NCI-H345 (cell line): ENCODE measurements around the gene PSMC5.
"Not testable (repeated sequence)": the region's sequence is repeated elsewhere in the genome, so short reads cannot be mapped to it uniquely, and the experiment has no call there.

Source experiments
- DNase-seq: peaks from one replicate; lab custom pipeline; 2025; lab: John Stamatoyannopoulos, UW

Gene PSMC5

GRCh38 chr17:63827002-63827800, at the start of gene PSMC5, which contains the start of gene FTSJ3:
Gene PSMC5 (plus strand): TSS chr17:63827431. CDS start chr17:63827491, 60 bp downstream.
Gene FTSJ3 (minus strand): TSS chr17:63827663. CDS start chr17:63826902, 761 bp downstream.
- peak; percentile 96 for DNase-seq

GRCh38 chr17:63780507-63780906, 46.7 kb upstream of the PSMC5 start:
- DNase-seq = no peak

- DNase-seq = no peak
These were observed 46.3 kb upstream of the PSMC5 start for GRCh38 chr17:63780928-63781327.

GRCh38 chr17:63783522-63783921, 43.7 kb upstream of the PSMC5 start:
- DNase-seq = no peak

GRCh38 chr17:63785556-63785955, 41.7 kb upstream of the PSMC5 start:
- no peak for DNase-seq

- no peak for DNase-seq
These were observed 41.1 kb upstream of the PSMC5 start for GRCh38 chr17:63786117-63786516.

- DNase-seq = no peak
These were observed 40.1 kb upstream of the PSMC5 start for GRCh38 chr17:63786971-63787711.

GRCh38 chr17:63790057-63790456, 37.2 kb upstream of the PSMC5 start:
- no peak for DNase-seq

GRCh38 chr17:63792055-63792729, 35.0 kb upstream of the PSMC5 start:
- DNase-seq = no peak

- not testable (repeated sequence) for DNase-seq
These were observed 30.9 kb upstream of the PSMC5 start for GRCh38 chr17:63796375-63796774.

- DNase-seq = no peak
These were observed 28.6 kb upstream of the PSMC5 start for GRCh38 chr17:63798572-63799106.

- DNase-seq = no peak
These were observed 26.4 kb upstream of the PSMC5 start for GRCh38 chr17:63800783-63801182.

GRCh38 chr17:63804328-63804727, 22.9 kb upstream of the PSMC5 start:
- DNase-seq = no peak

GRCh38 chr17:63805591-63805990, 21.6 kb upstream of the PSMC5 start:
- DNase-seq = no peak

- DNase-seq = no peak
These were observed 17.3 kb upstream of the PSMC5 start for GRCh38 chr17:63809970-63810369.

GRCh38 chr17:63816123-63816522, 11.1 kb upstream of the PSMC5 start:
- no peak for DNase-seq

- no peak for DNase-seq
These were observed 10.6 kb upstream of the PSMC5 start for GRCh38 chr17:63816669-63817068.

- no peak for DNase-seq
These were observed 9.4 kb upstream of the PSMC5 start for GRCh38 chr17:63817736-63818385.

- no peak for DNase-seq
These were observed 8.1 kb upstream of the PSMC5 start for GRCh38 chr17:63819131-63819530.

- no peak for DNase-seq
These were observed 7.4 kb upstream of the PSMC5 start for GRCh38 chr17:63819585-63820537.
